ENCODE results near the gene GPC6.

DNA sequence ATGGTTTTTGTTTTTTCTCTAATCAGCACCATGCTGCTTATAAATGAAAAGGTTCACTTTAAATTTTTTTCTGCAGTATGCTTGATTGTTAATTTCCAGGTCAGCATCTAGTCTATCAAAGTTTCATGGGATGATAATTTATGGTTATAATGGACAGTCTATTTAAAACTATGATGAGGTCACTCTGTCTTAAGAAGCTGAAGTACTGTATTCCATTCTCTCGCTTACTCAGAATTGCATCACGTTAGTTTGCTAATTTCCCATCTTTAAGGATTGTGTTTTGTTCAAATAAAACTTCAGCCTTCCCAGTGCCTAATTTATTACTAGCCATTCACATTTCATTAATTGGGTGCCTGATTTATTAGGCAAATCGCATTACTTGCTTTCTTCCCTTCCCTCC lies 94.3 kb downstream of the GPC6 start:
- TF ChIP-seq RNF219 (CRISPR knock-in tag; IDR thresholded peaks at IDR 0.05) (no peak), ZNF232 (CRISPR knock-in tag; IDR thresholded peaks at IDR 0.05) (no peak), ZNF3 (CRISPR knock-in tag; IDR thresholded peaks at IDR 0.05) (no peak), MEF2D (tag; conservative IDR thresholded peaks at IDR 0.05; ENCODE audit: low read depth) (no peak), ZFP1 (CRISPR knock-in tag; IDR thresholded peaks at IDR 0.05) (no peak), BRD4 (IDR thresholded peaks at IDR 0.05) (no peak), ZNF384 (IDR thresholded peaks at IDR 0.05; ENCODE audit: low read depth, low read length) (no peak)
- TF ChIP-seq, protein P1, sequence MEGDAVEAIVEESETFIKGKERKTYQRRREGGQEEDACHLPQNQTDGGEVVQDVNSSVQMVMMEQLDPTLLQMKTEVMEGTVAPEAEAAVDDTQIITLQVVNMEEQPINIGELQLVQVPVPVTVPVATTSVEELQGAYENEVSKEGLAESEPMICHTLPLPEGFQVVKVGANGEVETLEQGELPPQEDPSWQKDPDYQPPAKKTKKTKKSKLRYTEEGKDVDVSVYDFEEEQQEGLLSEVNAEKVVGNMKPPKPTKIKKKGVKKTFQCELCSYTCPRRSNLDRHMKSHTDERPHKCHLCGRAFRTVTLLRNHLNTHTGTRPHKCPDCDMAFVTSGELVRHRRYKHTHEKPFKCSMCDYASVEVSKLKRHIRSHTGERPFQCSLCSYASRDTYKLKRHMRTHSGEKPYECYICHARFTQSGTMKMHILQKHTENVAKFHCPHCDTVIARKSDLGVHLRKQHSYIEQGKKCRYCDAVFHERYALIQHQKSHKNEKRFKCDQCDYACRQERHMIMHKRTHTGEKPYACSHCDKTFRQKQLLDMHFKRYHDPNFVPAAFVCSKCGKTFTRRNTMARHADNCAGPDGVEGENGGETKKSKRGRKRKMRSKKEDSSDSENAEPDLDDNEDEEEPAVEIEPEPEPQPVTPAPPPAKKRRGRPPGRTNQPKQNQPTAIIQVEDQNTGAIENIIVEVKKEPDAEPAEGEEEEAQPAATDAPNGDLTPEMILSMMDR (IDR thresholded peaks at IDR 0.05 in 2 of 3, conservative IDR thresholded peaks at IDR 0.05 in 1 of 3; ENCODE audit: insufficient read depth in 2 of 3, low read depth in 1 of 3, low read length in 3 of 3): no peak
